NT2/D1 (cell line): ENCODE measurements around the gene M1AP.

ENCODE experiments used
- SUZ12 ChIP-seq: IDR thresholded peaks from 2 replicates; pipeline ENCODE4 v1.6.1; 2011; ENCODE audit not compliant: insufficient read length, insufficient read depth; ENCODE audit errors: extremely low read depth
- YY1 ChIP-seq: IDR thresholded peaks from 2 replicates; pipeline ENCODE4 v1.6.1; 2011; ENCODE audit not compliant: insufficient read length, insufficient read depth
- ZNF274 ChIP-seq: IDR thresholded peaks from 2 replicates; pipeline ENCODE4 v1.6.1; 2011; ENCODE audit warnings: mild to moderate bottlenecking, low read depth, low read length

- TF ChIP-seq ZNF274: no peak
- no peak for TF ChIP-seq SUZ12
- TF ChIP-seq YY1: no peak
Measured at GRCh38 chr2:74676331-74676730, 28.2 kb upstream of the M1AP start.
